GM12878 (cell line): Measurements from ENCODE around the gene GPSM1. TPM values are rescaled to one million over a fixed set of nuclear protein-coding genes. Genes with fewer than 3 reads are reported as not detected.

ENCODE experiments used
- ATAC-seq: fragments of 200-7000 bp; cut with Tn5 transposase; 3 replicates; pipeline ENCODE4 v1.9.1; 2020; ENCODE audit warnings: mild to moderate bottlenecking, moderate library complexity
- BruUV-seq: library from RNA; stranded (reverse); fragments of 400-500 nt; replicated peaks from 2 replicates; lab custom pipeline; 2021; lab: Mats Ljungman, UMichigan
- CTCF ChIA-PET: fragments of 300-600 bp; sonication (Branson Sonifier 250); formaldehyde crosslinking; extraction: SDS; loops from one replicate; lab custom pipeline; 2021; ENCODE audit warnings: inconsistent platforms; lab: Yijun Ruan, JAX
- POLR2A ChIA-PET: fragments of 350-600 bp; formaldehyde crosslinking; extraction: SDS; loops from one replicate; lab custom pipeline; 2021; ENCODE audit warnings: inconsistent platforms; lab: Charles Lee
- RAD21 ChIA-PET: fragments of 300-600 bp; sonication (Branson Sonifier 250); formaldehyde crosslinking; loops from one replicate; lab custom pipeline; 2023; ENCODE audit warnings: antibody characterized with exemption; ENCODE audit not compliant: unreplicated experiment; lab: Charles Lee
- SMC1A ChIA-PET: fragments of 300-600 bp; sonication (Branson Sonifier 250); formaldehyde crosslinking; loops from one replicate; lab custom pipeline; 2023; ENCODE audit not compliant: unreplicated experiment, uncharacterized antibody; lab: Charles Lee
- DNase-seq: peaks from one replicate; pipeline ENCODE4 v3.0.0-alpha.2; 2011; ENCODE audit warnings: low read depth, low spot score
- FAIRE-seq: peaks from 3 replicates; lab custom pipeline; 2011; peaks lifted over from hg19 to GRCh38; lab: Jason Lieb, UNC
- H2AFZ ChIP-seq: 2 replicates; pipeline ENCODE4 v1.6.0; 2011; ENCODE audit warnings: low read depth, low read length, control low read depth; ENCODE audit not compliant: control insufficient read depth
- H3K27ac ChIP-seq: 2 replicates; pipeline ENCODE4 v1.5.1; 2011; ENCODE audit warnings: control low read depth; ENCODE audit not compliant: control insufficient read depth, insufficient read depth
- H3K27me3 ChIP-seq, 2 experiments: replicated peaks in 1 of 2; 2 replicates each; pipeline versions ENCODE4 v1.6.0 to v1.6.1; 2011; ENCODE audit warnings: low read length in 1 of 2; ENCODE audit not compliant: control insufficient read depth in 2 of 2, insufficient read depth in 2 of 2
- H3K36me3 ChIP-seq, 2 experiments: 2 replicates each; pipeline ENCODE4 v1.5.1; 2011; ENCODE audit warnings: low read length in 1 of 2; ENCODE audit not compliant: control insufficient read depth in 2 of 2, insufficient read depth in 2 of 2
- H3K4me1 ChIP-seq: 2 replicates; pipeline ENCODE4 v1.6.1; 2011; ENCODE audit warnings: mild to moderate bottlenecking, low read length, moderate library complexity, mixed read lengths; ENCODE audit not compliant: control insufficient read depth, insufficient read depth
- H3K4me2 ChIP-seq: 2 replicates; pipeline ENCODE4 v1.6.0; 2011; ENCODE audit warnings: control low read depth; ENCODE audit not compliant: control insufficient read depth, insufficient read depth
- H3K4me3 ChIP-seq: fragments of 200-600 bp; sonication (generic); 2 replicates; pipeline ENCODE4 v1.5.1; 2016
- H3K79me2 ChIP-seq: 2 replicates; pipeline ENCODE4 v1.6.0; 2011; ENCODE audit warnings: low read length; ENCODE audit not compliant: control insufficient read depth, insufficient read depth
- H3K9ac ChIP-seq: 2 replicates; pipeline ENCODE4 v1.8.0; 2011; ENCODE audit warnings: low read length, control low read depth, mixed read lengths; ENCODE audit not compliant: control insufficient read depth, insufficient read depth
- H3K9me3 ChIP-seq: replicated peaks from 3 replicates; pipeline ENCODE4 v1.5.1; 2011; ENCODE audit warnings: mild to moderate bottlenecking, low read length; ENCODE audit not compliant: control insufficient read depth, insufficient read depth
- H4K20me1 ChIP-seq: 2 replicates; pipeline ENCODE4 v1.6.0; 2011; ENCODE audit not compliant: control insufficient read depth, insufficient read depth
- DPF2 ChIP-seq: fragments of 450-650 bp; IDR thresholded peaks from 2 replicates; pipeline ENCODE4 v1.6.1; 2017; ENCODE audit warnings: mild to moderate bottlenecking
- HDGF ChIP-seq: fragments of 450-650 bp; IDR thresholded peaks from 2 replicates; pipeline ENCODE4 v1.6.1; 2016; ENCODE audit warnings: antibody characterized with exemption
- IRF4 ChIP-seq: IDR thresholded peaks from 2 replicates; pipeline ENCODE4 v1.6.1; 2011; ENCODE audit warnings: low read depth, low read length
- MEF2B ChIP-seq: fragments of 450-650 bp; IDR thresholded peaks from 2 replicates; pipeline ENCODE4 v1.6.1; 2018; ENCODE audit warnings: mild to moderate bottlenecking, moderate library complexity; ENCODE audit not compliant: partially characterized antibody, poor library complexity, severe bottlenecking
- NBN ChIP-seq: fragments of 450-650 bp; IDR thresholded peaks from 2 replicates; pipeline ENCODE4 v1.6.1; 2016
- NR2C2 ChIP-seq: IDR thresholded peaks from 2 replicates; pipeline ENCODE4 v1.6.1; 2011; ENCODE audit warnings: borderline replicate concordance, low read depth; ENCODE audit not compliant: control insufficient read depth, insufficient read length
- NR2F1 ChIP-seq: fragments of 450-650 bp; conservative IDR thresholded peaks from 2 replicates; pipeline ENCODE4 v1.6.1; 2017; ENCODE audit warnings: mild to moderate bottlenecking
- NRF1 ChIP-seq: conservative IDR thresholded peaks from 2 replicates; pipeline ENCODE4 v1.6.1; 2011; ENCODE audit warnings: mild to moderate bottlenecking, low read depth, low read length, improper control_type of control experiment
- WGBS: methylation state at CpG from one replicate; pipeline ENCODE4 v1.1.6; 2016; ENCODE audit warnings: low lambda C conversion rate; ENCODE audit not compliant: insufficient replicate concordance, insufficient coverage; ENCODE audit errors: missing lambda C conversion rate; 5-methylcytosine and 5-hydroxymethylcytosine counted together
- in situ Hi-C: fragments of 300-500 bp; cut with MboI; formaldehyde crosslinking; loops from 9 replicates; pipeline ENCODE4 v1.14.3; 2018; ENCODE audit warnings: mixed read lengths
- intact Hi-C: fragments of 100-400 bp; cut with micrococcal nuclease; formaldehyde crosslinking; loops from one replicate; pipeline ENCODE4 v1.14.2; 2022; ENCODE audit not compliant: unreplicated experiment
- polyA plus RNA-seq, 11 experiments: library from polyadenylated mRNA; depleted of rRNA in 4 of 11; unstranded in 6 of 11; stranded (reverse) in 5 of 11; fragments of >200 nt; fragmentation: Nextera tagmentation in 4 of 11; fragmentation: Illumina TruSeq in 1 of 11; extraction: Ambion mirVana in 4 of 11; extraction: Trizol in 1 of 11; gene quantifications; 1 replicate in 1 of 11; 2 replicates in 10 of 11; pipeline versions ENCODE4 v1.2.1 to v1.2.3, GENCODE V29; 2011 to 2016; ENCODE audit warnings: inconsistent platforms in 2 of 11, missing spikeins in 2 of 11, low read depth in 1 of 11
- total RNA-seq, 4 experiments: library from RNA; depleted of rRNA in 3 of 4; stranded (reverse); fragments of >200 nt in 3 of 4; fragmentation: Illumina TruSeq in 1 of 4; extraction: Trizol in 1 of 4; gene quantifications; 2 replicates each; pipeline versions ENCODE4 v1.2.1 to v1.2.3, GENCODE V29; 2013 to 2021
- TF ChIP-seq, protein P1 (sequence below): IDR thresholded peaks from 2 replicates; pipeline ENCODE4 v1.6.1; 2012; ENCODE audit warnings: low read depth, low read length, improper control_type of control experiment
- TF ChIP-seq, protein P2 (sequence below): IDR thresholded peaks from 2 replicates; pipeline ENCODE4 v1.6.1; 2012; ENCODE audit warnings: mild to moderate bottlenecking, low read depth, low read length

The GPSM1 gene
- total and polyA plus RNA-seq, 10 of the 15 experiments (the other 5 are each of a cell fraction or from before 2014, with no cell fraction given) = 0.04 to 0.10 (median 0.10) TPM; not detected in 7

GRCh38 chr9:136306211-136307208 lies 20.8 kb upstream of the GPSM1 start:
- no peaks in the 10 kb centered on the region for H4K20me1 ChIP-seq
- H2AFZ ChIP-seq = no peak overlapping the region
- no peak overlapping the region for H3K9ac ChIP-seq
- FAIRE-seq = no peak
- H3K79me2 ChIP-seq = no peaks in the 10 kb centered on the region
- H3K4me1 ChIP-seq = peaks cover 3% of the 10 kb centered on the region
- no peak overlapping the region for H3K4me3 ChIP-seq
- no peak overlapping the region for H3K27ac ChIP-seq
- BruUV-seq = no TSS peak
- in situ Hi-C loops = no loop called here
- SMC1A ChIA-PET = no interaction called here
- CTCF ChIA-PET = no interaction called here
- H3K27me3 ChIP-seq = no peaks in the 10 kb centered on the region; a peak in 1 of 4 replicates
- RAD21 ChIA-PET = no interaction called here
- TF ChIP-seq NR2F1 (0 out of 2 replicates have a peak, but pooled peaks have one; percentile 9), MEF2B (peak; percentile 25)
- TF ChIP-seq, protein P1, sequence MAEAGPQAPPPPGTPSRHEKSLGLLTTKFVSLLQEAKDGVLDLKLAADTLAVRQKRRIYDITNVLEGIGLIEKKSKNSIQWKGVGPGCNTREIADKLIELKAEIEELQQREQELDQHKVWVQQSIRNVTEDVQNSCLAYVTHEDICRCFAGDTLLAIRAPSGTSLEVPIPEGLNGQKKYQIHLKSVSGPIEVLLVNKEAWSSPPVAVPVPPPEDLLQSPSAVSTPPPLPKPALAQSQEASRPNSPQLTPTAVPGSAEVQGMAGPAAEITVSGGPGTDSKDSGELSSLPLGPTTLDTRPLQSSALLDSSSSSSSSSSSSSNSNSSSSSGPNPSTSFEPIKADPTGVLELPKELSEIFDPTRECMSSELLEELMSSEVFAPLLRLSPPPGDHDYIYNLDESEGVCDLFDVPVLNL = no peak
- TF ChIP-seq, all 136 proteins: peak for 2
- no peaks in the 10 kb centered on the region for H3K9me3 ChIP-seq
- DNase-seq (no peak), ATAC-seq (peak; percentile 52)
- intact Hi-C loops = no loop called here
- no peaks in the 10 kb centered on the region for H3K36me3 ChIP-seq
- no peak overlapping the region for H3K4me2 ChIP-seq
- WGBS = 18% methylated on average over 34 of the region's 34 CpGs
- POLR2A ChIA-PET = no interaction called here

DNA sequence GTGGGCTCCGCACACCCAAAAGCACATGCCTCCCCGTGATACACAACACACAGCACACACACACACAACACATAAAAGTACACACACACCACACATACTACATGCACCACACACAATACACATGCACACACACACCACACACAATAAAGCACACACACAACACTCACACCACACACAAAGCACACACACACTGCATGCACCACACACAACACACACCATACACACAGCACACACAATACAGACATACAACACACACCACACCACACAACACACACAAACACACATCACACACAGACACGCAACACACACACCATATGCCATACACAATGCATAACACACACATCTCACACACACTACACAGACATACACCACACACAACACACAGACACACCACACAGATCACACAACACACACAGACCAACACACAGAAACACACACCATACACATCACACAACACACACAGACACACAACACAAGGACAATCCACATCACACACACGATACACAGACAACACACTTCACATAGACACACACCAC lies 20.1 kb upstream of the GPSM1 start:
- H3K9ac ChIP-seq = no peak overlapping the region
- no peaks in the 10 kb centered on the region; a peak in 1 of 4 replicates for H3K27me3 ChIP-seq
- no peak overlapping the region for H3K4me2 ChIP-seq
- no peaks in the 10 kb centered on the region for H4K20me1 ChIP-seq
- in situ Hi-C loops (no loop called here), intact Hi-C loops (no loop called here)
- peaks cover 3% of the 10 kb centered on the region for H3K4me1 ChIP-seq
- RAD21 ChIA-PET = no interaction called here
- no peaks in the 10 kb centered on the region for H3K79me2 ChIP-seq
- POLR2A ChIA-PET = no interaction called here
- ATAC-seq (no peak), DNase-seq (no peak), FAIRE-seq (no peak)
- H3K4me3 ChIP-seq = no peak overlapping the region
- no TSS peak for BruUV-seq
- TF ChIP-seq NBN = peak; percentile 52; the same call in 1 of the 2 replicates
- TF ChIP-seq NR2C2 = peak; percentile 38
- TF ChIP-seq DPF2 = no peak
- peak; percentile 82; the same call in 1 of the 2 replicates for TF ChIP-seq HDGF
- TF ChIP-seq NR2F1 = no peak
- TF ChIP-seq IRF4 = 0 out of 2 replicates have a peak, but pooled peaks have one; percentile 9
- TF ChIP-seq NRF1 = no peak
- TF ChIP-seq, protein P2, sequence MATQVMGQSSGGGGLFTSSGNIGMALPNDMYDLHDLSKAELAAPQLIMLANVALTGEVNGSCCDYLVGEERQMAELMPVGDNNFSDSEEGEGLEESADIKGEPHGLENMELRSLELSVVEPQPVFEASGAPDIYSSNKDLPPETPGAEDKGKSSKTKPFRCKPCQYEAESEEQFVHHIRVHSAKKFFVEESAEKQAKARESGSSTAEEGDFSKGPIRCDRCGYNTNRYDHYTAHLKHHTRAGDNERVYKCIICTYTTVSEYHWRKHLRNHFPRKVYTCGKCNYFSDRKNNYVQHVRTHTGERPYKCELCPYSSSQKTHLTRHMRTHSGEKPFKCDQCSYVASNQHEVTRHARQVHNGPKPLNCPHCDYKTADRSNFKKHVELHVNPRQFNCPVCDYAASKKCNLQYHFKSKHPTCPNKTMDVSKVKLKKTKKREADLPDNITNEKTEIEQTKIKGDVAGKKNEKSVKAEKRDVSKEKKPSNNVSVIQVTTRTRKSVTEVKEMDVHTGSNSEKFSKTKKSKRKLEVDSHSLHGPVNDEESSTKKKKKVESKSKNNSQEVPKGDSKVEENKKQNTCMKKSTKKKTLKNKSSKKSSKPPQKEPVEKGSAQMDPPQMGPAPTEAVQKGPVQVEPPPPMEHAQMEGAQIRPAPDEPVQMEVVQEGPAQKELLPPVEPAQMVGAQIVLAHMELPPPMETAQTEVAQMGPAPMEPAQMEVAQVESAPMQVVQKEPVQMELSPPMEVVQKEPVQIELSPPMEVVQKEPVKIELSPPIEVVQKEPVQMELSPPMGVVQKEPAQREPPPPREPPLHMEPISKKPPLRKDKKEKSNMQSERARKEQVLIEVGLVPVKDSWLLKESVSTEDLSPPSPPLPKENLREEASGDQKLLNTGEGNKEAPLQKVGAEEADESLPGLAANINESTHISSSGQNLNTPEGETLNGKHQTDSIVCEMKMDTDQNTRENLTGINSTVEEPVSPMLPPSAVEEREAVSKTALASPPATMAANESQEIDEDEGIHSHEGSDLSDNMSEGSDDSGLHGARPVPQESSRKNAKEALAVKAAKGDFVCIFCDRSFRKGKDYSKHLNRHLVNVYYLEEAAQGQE = no peak
- SMC1A ChIA-PET = no interaction called here
- H3K36me3 ChIP-seq = no peaks in the 10 kb centered on the region
- WGBS = 60% methylated on average over 4 of the region's 4 CpGs
- H3K27ac ChIP-seq = no peak overlapping the region
- CTCF ChIA-PET = no interaction called here
- no peaks in the 10 kb centered on the region for H3K9me3 ChIP-seq
- H2AFZ ChIP-seq = no peak overlapping the region
